GM12891 (cell line): ENCODE results near the gene PAPOLA.

Experiments used
- DNase-seq: peaks from one replicate; pipeline ENCODE4 v3.0.0; 2011; ENCODE audit warnings: low spot score; ENCODE audit not compliant: insufficient read length
- FAIRE-seq: peaks from 2 replicates; lab custom pipeline; 2011; peaks lifted over from hg19 to GRCh38; lab: Jason Lieb, UNC
- PAX5 ChIP-seq: IDR thresholded peaks from 2 replicates; pipeline ENCODE4 v1.6.1; 2011; ENCODE audit warnings: low read length, moderate library complexity, mild to moderate bottlenecking; ENCODE audit not compliant: insufficient read depth, severe bottlenecking
- POLR2A ChIP-seq: IDR thresholded peaks from 2 replicates; pipeline ENCODE4 v1.6.1; 2011; ENCODE audit warnings: low read depth, low read length, control low read depth
- POLR2AphosphoS5 ChIP-seq: IDR thresholded peaks from 2 replicates; pipeline ENCODE4 v1.6.1; 2011; ENCODE audit warnings: low read depth, low read length, control low read depth
- POU2F2 ChIP-seq: IDR thresholded peaks from 2 replicates; pipeline ENCODE4 v1.6.1; 2011; ENCODE audit warnings: low read depth, mild to moderate bottlenecking, control low read depth, low read length, moderate library complexity
- SPI1 ChIP-seq: IDR thresholded peaks from 2 replicates; pipeline ENCODE4 v1.6.1; 2011; ENCODE audit warnings: low read depth, low read length, control low read depth
- TAF1 ChIP-seq: IDR thresholded peaks from 2 replicates; pipeline ENCODE4 v1.6.1; 2011; ENCODE audit warnings: low read depth, low read length, control low read depth

The PAPOLA gene

DNA sequence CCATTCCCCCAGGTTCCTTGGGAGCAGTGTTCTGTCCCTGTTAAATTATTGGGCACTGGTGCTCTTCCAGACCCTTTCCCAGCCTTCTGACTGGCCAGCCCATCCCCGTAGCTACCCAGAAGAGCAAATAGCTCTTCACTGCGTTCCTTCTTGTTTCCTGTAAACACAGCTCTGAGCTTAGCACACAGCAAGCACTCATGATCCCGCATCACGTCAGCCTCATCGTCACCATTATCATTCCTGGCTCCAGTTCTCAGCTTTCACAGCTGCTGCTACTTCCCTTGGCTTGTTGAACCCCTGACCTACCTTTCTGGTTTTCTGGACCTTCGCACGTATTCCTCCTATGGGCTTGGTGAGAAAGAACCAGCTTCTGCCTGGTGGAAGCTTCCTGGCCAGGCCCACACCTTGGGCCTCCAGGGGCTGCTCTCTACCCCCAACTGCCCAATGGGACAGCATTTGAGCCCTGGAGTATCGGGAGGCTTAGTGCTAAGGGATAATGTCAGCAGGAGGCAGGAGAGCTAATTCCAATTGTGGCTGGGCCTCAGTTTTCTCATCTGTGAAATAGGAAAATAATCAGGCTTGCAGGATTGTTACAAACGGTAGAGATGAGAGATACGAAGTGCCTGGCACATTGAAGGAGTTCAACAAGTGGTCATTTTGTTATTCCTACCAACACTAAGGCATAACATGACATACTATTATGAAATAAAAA is 22.6 kb upstream of the PAPOLA start:
- TF ChIP-seq PAX5, result no peak
- TF ChIP-seq SPI1, result no peak
- no peak for TF ChIP-seq POLR2AphosphoS5
- TF ChIP-seq POU2F2, result no peak
- TF ChIP-seq POLR2A, result no peak
- no peak for TF ChIP-seq TAF1
- DNase-seq (no peak), FAIRE-seq (no peak)

- FAIRE-seq (no peak), DNase-seq (no peak)
- TF ChIP-seq TAF1, result no peak
- no peak for TF ChIP-seq PAX5
- TF ChIP-seq POLR2AphosphoS5, result no peak
- no peak for TF ChIP-seq SPI1
- TF ChIP-seq POU2F2, result no peak
- no peak for TF ChIP-seq POLR2A
These were observed 20.4 kb upstream of the PAPOLA start for GRCh38 chr14:96481731-96482314.

DNA sequence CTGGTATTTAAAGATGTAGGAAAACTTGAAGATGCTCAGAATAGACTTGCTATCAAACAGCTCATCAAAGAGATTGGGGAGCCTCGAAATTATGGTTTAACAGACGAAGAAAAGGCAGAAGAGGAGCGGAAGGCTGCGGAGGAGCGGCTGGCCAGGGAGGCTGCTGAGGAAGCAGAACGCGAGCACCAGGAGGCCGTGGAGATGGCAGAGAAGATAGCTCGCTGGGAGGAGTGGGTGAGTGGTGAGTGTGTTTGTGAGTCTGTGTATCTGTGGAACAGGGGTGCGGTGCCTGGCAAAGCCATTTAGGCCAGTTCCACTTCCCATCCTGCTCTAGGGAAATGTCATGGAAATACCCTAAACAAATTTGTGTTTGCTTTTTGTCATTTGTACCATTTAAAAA is 19.2 kb upstream of the PAPOLA start:
- TF ChIP-seq SPI1, result no peak
- TF ChIP-seq POLR2A, result no peak
- TF ChIP-seq PAX5, result no peak
- TF ChIP-seq POLR2AphosphoS5, result no peak
- TF ChIP-seq POU2F2, result no peak
- no peak for TF ChIP-seq TAF1
- FAIRE-seq, result no peak
- no peak for DNase-seq

GRCh38 chr14:96484399-96484798 is 17.8 kb upstream of the PAPOLA start:
- no peak for DNase-seq
- TF ChIP-seq PAX5 (no peak), SPI1 (no peak), POLR2AphosphoS5 (no peak), POLR2A (no peak), TAF1 (no peak)
- FAIRE-seq, result no peak

GRCh38 chr14:96486705-96487104 is 15.5 kb upstream of the PAPOLA start:
- FAIRE-seq, result peak; percentile 78
- no peak for TF ChIP-seq POU2F2
- TF ChIP-seq PAX5, result no peak
- no peak for TF ChIP-seq TAF1
- TF ChIP-seq POLR2A, result no peak
- TF ChIP-seq SPI1, result no peak
- TF ChIP-seq POLR2AphosphoS5, result no peak
- DNase-seq, result no peak

DNA sequence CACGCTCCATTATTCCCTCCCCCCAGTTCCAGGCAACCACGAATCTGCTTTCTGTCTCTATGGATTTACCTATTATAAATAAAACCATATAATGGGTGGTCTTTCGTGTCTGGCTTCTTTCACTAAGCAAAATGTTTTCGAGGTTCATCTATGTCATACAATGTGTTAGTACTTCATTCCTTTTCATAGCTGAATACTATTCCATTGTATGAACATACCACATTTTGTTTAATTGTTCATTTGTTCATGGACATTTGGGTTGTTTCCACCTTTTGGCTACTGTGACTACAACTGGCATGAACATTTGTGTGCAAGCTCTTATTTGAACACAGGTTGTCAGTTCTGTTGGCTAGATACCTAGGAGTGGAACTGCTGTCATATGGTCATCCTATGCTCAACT is 12.9 kb upstream of the PAPOLA start:
- DNase-seq (no peak), FAIRE-seq (peak; percentile 13)
- TF ChIP-seq POU2F2 (no peak), SPI1 (no peak), POLR2AphosphoS5 (no peak), PAX5 (no peak), POLR2A (no peak), TAF1 (no peak)

DNA sequence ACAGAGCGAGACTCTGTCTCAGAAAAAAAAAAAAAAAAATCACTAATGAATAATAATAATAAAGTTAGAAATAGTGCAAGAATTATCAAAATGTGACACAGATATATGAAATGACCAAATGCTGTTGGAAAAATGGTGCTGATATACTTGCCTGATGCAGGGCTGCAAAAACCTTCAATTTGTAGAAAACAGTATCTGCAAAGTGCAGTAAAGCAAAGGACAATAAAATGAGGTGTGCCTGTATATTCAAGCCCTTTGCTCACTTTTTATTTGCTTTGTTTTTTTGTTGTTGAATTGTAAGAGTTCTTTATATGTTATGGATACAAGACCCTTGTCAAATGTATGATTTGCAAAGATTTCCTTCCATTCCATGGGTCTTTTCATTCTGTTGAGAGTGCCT is 9.0 kb upstream of the PAPOLA start:
- TF ChIP-seq PAX5 (no peak), POLR2A (no peak)
- DNase-seq (no peak), FAIRE-seq (no peak)

- DNase-seq (no peak), FAIRE-seq (no peak)
- TF ChIP-seq SPI1 (no peak), PAX5 (no peak), POLR2A (no peak)
These were observed 7.9 kb upstream of the PAPOLA start for GRCh38 chr14:96494331-96494730.

- TF ChIP-seq POU2F2 (no peak), POLR2AphosphoS5 (no peak), POLR2A (no peak), PAX5 (no peak), TAF1 (no peak), SPI1 (no peak)
- FAIRE-seq (no peak), DNase-seq (no peak)
These were observed 5.1 kb upstream of the PAPOLA start for GRCh38 chr14:96497087-96497486.

DNA sequence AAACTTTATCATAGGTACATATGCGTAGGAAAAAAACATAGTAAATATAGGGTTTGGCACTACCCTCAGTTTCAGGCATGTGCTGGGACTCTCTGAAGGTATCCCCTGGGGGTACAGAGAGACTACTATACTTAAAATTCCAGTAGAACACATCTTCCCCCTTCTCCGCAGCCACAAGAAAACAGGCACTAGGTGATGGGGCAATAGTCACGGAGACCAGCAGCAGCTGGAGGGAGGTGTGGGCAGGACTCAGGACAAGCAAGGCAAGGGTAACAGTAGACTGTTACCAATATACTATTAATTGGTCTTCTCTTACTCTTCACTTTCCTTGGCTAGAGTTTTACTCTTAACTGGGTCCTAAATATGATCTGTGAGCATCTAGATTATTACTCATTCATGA is 4.6 kb upstream of the PAPOLA start:
- DNase-seq (no peak), FAIRE-seq (no peak)
- no peak for TF ChIP-seq POLR2A
- no peak for TF ChIP-seq SPI1
- no peak for TF ChIP-seq POU2F2
- no peak for TF ChIP-seq PAX5

- FAIRE-seq (no peak), DNase-seq (no peak)
These were observed 904 bp upstream of the PAPOLA start for GRCh38 chr14:96501217-96501739.

More at GRCh38 chr14:96501217-96501739, 904 bp upstream of the PAPOLA start:
- TF ChIP-seq SPI1, result no peak
- TF ChIP-seq TAF1, result no peak
- no peak for TF ChIP-seq POLR2AphosphoS5
- no peak for TF ChIP-seq PAX5
- TF ChIP-seq POLR2A, result no peak
- TF ChIP-seq POU2F2, result no peak
